EH (cell line): ENCODE measurements around the gene ING4.
A peak's percentile ranks its signal among the peaks of the same experiment; 100 is the strongest.

Experiments
- DNase-seq: peaks from one replicate; pipeline ENCODE4 v3.0.0-alpha.2; 2015; ENCODE audit warnings: low read depth

The ING4 gene

DNA sequence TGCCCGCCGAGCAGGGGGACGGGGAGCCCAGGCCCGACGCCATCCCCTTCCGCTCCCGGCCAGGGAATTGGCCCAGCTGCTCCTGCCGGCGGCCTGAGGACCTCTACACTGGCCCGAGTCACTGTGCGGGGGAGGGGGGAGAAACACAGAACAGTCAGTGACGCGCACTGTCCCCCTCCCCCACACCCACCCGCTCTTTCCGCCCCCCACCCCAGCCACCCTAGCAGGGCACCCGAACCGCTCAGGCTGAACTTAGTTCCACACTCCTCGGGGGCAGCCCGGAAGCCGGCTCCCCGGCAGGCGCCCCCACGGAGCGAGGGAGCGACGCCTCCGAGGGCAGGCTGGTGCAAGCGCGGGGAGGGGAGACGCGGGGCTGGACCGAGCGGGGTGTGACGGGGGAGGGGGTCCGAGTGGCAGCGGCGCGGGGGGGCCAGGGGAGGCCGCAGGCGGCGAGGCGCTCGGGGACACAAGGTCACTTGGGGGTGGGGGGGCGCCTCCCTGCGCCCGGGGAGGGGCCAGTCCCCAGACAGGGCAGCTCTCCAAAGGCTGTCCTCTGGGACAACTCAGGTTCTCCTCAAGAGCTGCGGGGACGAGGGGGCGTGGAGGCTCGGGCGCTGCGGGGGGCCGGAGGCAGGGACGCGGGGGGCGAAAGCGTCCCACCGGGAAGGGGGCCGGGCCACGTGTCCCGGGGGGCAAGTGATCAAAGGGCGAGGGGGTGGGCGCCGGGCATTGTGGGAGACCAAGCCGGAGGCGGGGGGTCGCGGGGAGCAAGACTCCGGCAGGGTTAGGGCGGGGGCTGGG is 56.4 kb downstream of the ING4 start:
- DNase-seq = peak; percentile 66

DNA sequence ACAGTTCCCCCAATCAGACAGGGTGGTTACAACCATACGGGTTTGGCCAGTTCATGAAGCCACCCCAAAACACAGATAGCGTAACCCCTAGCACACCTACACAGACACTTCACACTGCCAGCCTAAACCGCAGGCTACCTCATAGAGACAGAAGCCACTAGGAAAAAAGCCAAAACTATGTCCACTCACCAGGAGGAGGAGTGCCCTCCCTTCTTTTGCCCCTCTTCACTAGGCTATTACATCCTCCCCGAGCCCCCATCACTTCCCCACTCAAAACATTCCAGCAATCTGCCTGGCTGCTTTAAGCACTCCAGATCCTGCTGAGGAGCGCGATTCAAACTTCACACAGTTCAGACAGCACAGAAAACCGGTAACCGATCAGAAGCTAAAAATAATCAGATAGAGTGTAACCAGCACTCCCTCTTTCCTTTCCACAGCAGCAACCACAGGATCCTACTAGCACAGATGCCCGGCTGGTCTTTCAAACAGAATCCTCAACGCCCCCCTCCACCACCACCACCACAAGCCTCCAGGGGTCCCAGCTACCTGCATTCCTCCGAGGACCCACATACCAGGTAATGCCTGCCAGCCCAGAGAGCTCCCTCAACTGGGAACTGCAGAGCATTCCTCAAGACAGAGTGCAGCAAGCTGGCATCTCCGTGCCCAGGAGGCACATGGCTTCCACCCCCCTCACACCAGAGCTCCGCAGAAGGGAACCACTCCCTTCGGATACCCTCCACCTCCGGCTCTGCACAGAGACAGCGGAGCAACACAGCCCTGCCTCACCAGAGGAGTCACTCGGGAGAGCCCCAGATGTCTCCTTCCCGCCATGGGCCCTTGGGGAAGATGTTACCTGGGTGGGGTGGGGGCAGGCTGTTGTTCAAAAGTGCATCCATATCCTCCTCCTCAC is 57.2 kb downstream of the ING4 start:
- peak; percentile 52 for DNase-seq

- peak; percentile 53 for DNase-seq
Measured at GRCh38 chr12:6604259-6605029, 58.5 kb downstream of the ING4 start.

GRCh38 chr12:6603095-6603567 is 59.8 kb downstream of the ING4 start:
- peak; percentile 47 for DNase-seq

GRCh38 chr12:6602526-6602925 is 60.4 kb downstream of the ING4 start:
- DNase-seq = no peak
